Ascending aorta (tissue), 2 donors: ENCODE results near the gene TTR. TPM values are rescaled to one million over a fixed set of nuclear protein-coding genes. Genes with fewer than 3 reads are reported as not detected.

Experiments
- DNase-seq, 2 donors: peaks; one replicate each; pipeline ENCODE4 v3.0.0-alpha.2; 2019; ENCODE audit warnings: low spot score in 2 of 2
- H3K27ac ChIP-seq, 2 donors: fragments of 200-600 bp; sonication (generic); one replicate each; pipeline ENCODE4 v1.5.1; 2016 to 2017; ENCODE audit warnings: mild to moderate bottlenecking in 1 of 2
- H3K27me3 ChIP-seq: fragments of 200-600 bp; sonication (generic); one replicate; pipeline ENCODE4 v1.5.1; 2017
- H3K36me3 ChIP-seq, 2 donors: fragments of 200-600 bp; sonication (generic); one replicate each; pipeline ENCODE4 v1.5.1; 2016
- H3K4me1 ChIP-seq, 2 donors: fragments of 200-600 bp; sonication (generic); one replicate each; pipeline ENCODE4 v1.5.1; 2016 to 2017; ENCODE audit warnings: mild to moderate bottlenecking in 1 of 2
- H3K4me3 ChIP-seq, 2 donors: fragments of 200-600 bp; sonication (generic); one replicate each; pipeline ENCODE4 v1.5.1; 2016 to 2017; ENCODE audit warnings: mild to moderate bottlenecking in 1 of 2
- H3K9me3 ChIP-seq, 2 donors: fragments of 200-600 bp; sonication (generic); one replicate each; pipeline ENCODE4 v1.5.1; 2016
- CTCF ChIP-seq, 3 experiments: fragments of 200-600 bp in 2 of 3; fragments of 450-650 bp in 1 of 3; sonication (generic) in 2 of 3; IDR thresholded peaks; one replicate each; pipeline ENCODE4 v1.5.1; 2016 to 2019; ENCODE audit warnings: antibody characterized with exemption in 3 of 3, mild to moderate bottlenecking in 1 of 3, moderate library complexity in 1 of 3
- intact Hi-C: fragments of 100-400 bp; cut with DNase I; formaldehyde crosslinking; loops from one replicate; pipeline ENCODE4 v1.15.1; 2023
- total RNA-seq: library from RNA; depleted of rRNA; stranded (reverse); fragments of >200 nt; gene quantifications from one replicate; pipeline ENCODE4 v1.1.0, GENCODE V29; 2016

Gene TTR
- total RNA-seq, 1 donor from 2014 or later = 5.2 TPM

GRCh38 chr18:31634331-31634713 is 42.6 kb downstream of the TTR start:
- intact Hi-C loops = no loop called here
- H3K27ac ChIP-seq = no peak overlapping the region
- DNase-seq = no peak
- no peak overlapping the region for H3K4me3 ChIP-seq
- H3K9me3 ChIP-seq = no peaks in the 10 kb centered on the region
- no peaks in the 10 kb centered on the region for H3K27me3 ChIP-seq
- no peaks in the 10 kb centered on the region for H3K36me3 ChIP-seq
- H3K4me1 ChIP-seq = no peaks in the 10 kb centered on the region
- no peak for TF ChIP-seq CTCF (IDR thresholded peaks at IDR 0.05)

GRCh38 chr18:31636387-31636786 is 44.7 kb downstream of the TTR start:
- H3K36me3 ChIP-seq = no peaks in the 10 kb centered on the region
- intact Hi-C loops = no loop called here
- no peak for TF ChIP-seq CTCF (IDR thresholded peaks at IDR 0.05)
- H3K4me3 ChIP-seq = no peak overlapping the region
- H3K27me3 ChIP-seq = no peaks in the 10 kb centered on the region
- H3K9me3 ChIP-seq = no peaks in the 10 kb centered on the region
- DNase-seq = no peak
- H3K4me1 ChIP-seq = no peaks in the 10 kb centered on the region
- H3K27ac ChIP-seq = no peak overlapping the region

DNA sequence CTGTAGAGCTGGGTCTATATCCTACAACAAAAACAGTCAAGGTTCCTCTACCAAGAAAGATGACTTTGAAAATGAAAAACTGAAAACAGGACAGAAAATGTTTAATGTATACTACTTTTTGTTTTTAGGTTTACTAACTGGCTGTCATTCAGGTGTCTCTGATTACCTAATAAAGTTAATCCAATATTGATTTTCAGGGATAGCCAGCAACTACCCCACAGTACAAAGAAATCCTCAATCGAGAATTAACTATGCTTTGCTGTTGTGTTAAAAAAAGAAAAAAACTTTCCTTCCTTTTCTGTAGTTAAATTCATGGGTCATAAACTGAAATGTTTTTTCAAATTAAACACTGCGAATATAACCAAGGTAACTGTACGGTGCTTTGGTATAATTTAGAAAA is 45.8 kb downstream of the TTR start:
- Histone ChIP-seq H3K27ac (no peak overlapping the region), H3K4me1 (no peaks in the 10 kb centered on the region), H3K27me3 (no peaks in the 10 kb centered on the region), H3K36me3 (no peaks in the 10 kb centered on the region), H3K4me3 (no peak overlapping the region), H3K9me3 (no peaks in the 10 kb centered on the region)
- TF ChIP-seq CTCF (IDR thresholded peaks at IDR 0.05) = no peak
- DNase-seq = no peak
- intact Hi-C loops = no loop called here

DNA sequence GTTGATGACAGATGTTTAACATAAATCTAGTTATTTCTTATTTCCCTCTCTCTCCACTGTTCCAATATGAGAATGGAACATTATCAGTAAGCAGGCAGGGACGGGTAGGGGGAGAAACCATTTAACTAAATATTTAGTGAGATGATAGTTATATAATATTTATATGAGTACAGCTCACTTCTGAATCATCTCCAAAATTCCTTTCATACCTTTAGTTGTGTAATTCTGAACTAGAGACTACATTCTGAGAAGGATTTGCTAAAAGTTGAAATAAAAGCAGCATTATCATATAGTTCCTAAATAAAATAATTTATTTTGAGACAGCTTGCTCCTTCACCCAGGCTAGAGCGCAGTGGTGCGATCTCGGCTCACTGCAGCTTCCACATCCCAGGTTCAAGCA is 51.3 kb downstream of the TTR start:
- intact Hi-C loops = no loop called here

DNA sequence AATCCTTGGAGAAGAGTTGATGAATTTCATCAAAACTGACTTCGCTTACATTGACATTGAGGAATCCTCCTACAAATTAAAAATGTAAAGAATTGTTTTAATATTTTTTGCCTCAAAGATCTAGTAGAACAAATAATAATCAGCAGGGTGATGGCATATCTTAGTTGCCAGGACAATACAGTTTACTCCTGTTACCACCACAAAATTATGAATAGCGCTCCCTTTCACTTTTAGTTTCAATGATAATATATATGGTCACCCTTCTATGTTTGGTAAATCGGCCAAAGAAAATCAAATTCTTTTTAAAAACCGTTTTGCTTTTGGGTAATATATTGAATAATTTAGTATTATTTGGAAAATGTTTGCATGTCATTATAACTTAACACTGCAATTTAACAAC is 53.7 kb downstream of the TTR start:
- no peak for DNase-seq
- intact Hi-C loops = no loop called here
- Histone ChIP-seq H3K36me3 (no peaks in the 10 kb centered on the region), H3K4me1 (no peaks in the 10 kb centered on the region), H3K27ac (no peak overlapping the region), H3K27me3 (no peaks in the 10 kb centered on the region), H3K9me3 (no peaks in the 10 kb centered on the region), H3K4me3 (no peak overlapping the region)
- no peak for TF ChIP-seq CTCF (IDR thresholded peaks at IDR 0.05)

More for the DNA sequence above, 51.3 kb downstream of the TTR start:
- H3K27me3 ChIP-seq = no peaks in the 10 kb centered on the region
- H3K36me3 ChIP-seq = no peaks in the 10 kb centered on the region
- no peak for DNase-seq
- no peak overlapping the region for H3K27ac ChIP-seq
- no peak overlapping the region for H3K4me3 ChIP-seq
- H3K4me1 ChIP-seq = no peaks in the 10 kb centered on the region
- TF ChIP-seq CTCF (IDR thresholded peaks at IDR 0.05) = no peak
- H3K9me3 ChIP-seq = no peaks in the 10 kb centered on the region
